T-cell (primary cell): ENCODE data around the gene ACOT6. TPM values are rescaled to one million over a fixed set of nuclear protein-coding genes. Genes with fewer than 3 reads are reported as not detected.
"Not testable (repeated sequence)": the region's sequence is repeated elsewhere in the genome, so short reads cannot be mapped to it uniquely, and the experiment has no call there.

Experiments
- ATAC-seq, 4 experiments: fragments of 200-7000 bp in 3 of 4; fragments of 150-1000 bp in 1 of 4; cut with Tn5 transposase; replicated peaks in 1 of 4; 1 replicate in 3 of 4; 2 replicates in 1 of 4; pipeline ENCODE4 v1.10.0; 2021; ENCODE audit warnings: moderate library complexity in 3 of 4, mild to moderate bottlenecking in 2 of 4, moderate number of reproducible peaks in 1 of 4
- CTCF ChIA-PET, 2 donors: fragments of 300-600 bp; sonication (Branson Sonifier 250); formaldehyde crosslinking; loops; one replicate each; lab custom pipeline; 2022; ENCODE audit warnings: antibody characterized with exemption in 2 of 2; lab: Charles Lee
- POLR2A ChIA-PET, 2 donors: fragments of 300-600 bp; sonication (Branson Sonifier 250); formaldehyde crosslinking; loops; one replicate each; lab custom pipeline; 2022; ENCODE audit warnings: antibody characterized with exemption in 2 of 2; lab: Charles Lee
- DNase-seq, 35 experiments: peaks; one replicate each; pipeline versions ENCODE4 v3.0.0 to v3.0.0-alpha.2; 2013 to 2023
- H3K27ac ChIP-seq: one replicate; pipeline ENCODE4 v1.5.1; 2013; ENCODE audit warnings: low read length
- H3K27me3 ChIP-seq, 2 experiments: replicated peaks in 1 of 2; 1 replicate in 1 of 2; 2 replicates in 1 of 2; pipeline versions ENCODE4 v1.6.1 to v1.7.0; 2013; ENCODE audit warnings: low read length in 1 of 2, mixed read lengths in 1 of 2; ENCODE audit not compliant: control insufficient read depth in 2 of 2, insufficient read depth in 2 of 2; ENCODE audit errors: extremely low read depth in 1 of 2
- H3K36me3 ChIP-seq, 2 donors: 1 replicate in 1 of 2; 2 replicates in 1 of 2; pipeline versions ENCODE4 v1.6.1 to v1.7.0; 2013; ENCODE audit warnings: low read length in 1 of 2; ENCODE audit not compliant: control insufficient read depth in 2 of 2, insufficient read depth in 1 of 2; ENCODE audit errors: extremely low read depth in 1 of 2
- H3K4me1 ChIP-seq, 2 experiments: 1 replicate in 1 of 2; 2 replicates in 1 of 2; pipeline versions ENCODE4 v1.6.1 to v1.7.0; 2013; ENCODE audit warnings: low read length in 2 of 2, mixed read lengths in 1 of 2; ENCODE audit not compliant: insufficient read depth in 2 of 2, control insufficient read depth in 1 of 2; ENCODE audit errors: extremely low read depth in 1 of 2
- H3K4me3 ChIP-seq, 2 donors: 1 replicate in 1 of 2; 2 replicates in 1 of 2; pipeline versions ENCODE4 v1.5.1 to v1.7.0; 2013; ENCODE audit warnings: mild to moderate bottlenecking in 2 of 2, low read length in 1 of 2, moderate library complexity in 1 of 2; ENCODE audit not compliant: control insufficient read depth in 1 of 2; ENCODE audit errors: extremely low read depth in 1 of 2
- H3K9me3 ChIP-seq: 2 replicates; pipeline ENCODE4 v1.7.0; 2013
- H3K27ac Mint-ChIP-seq, 2 donors: one replicate each; pipeline ENCODE4 v1.8.0; 2020 to 2021; ENCODE audit warnings: mild to moderate bottlenecking in 2 of 2, mixed read lengths in 2 of 2
- H3K27me3 Mint-ChIP-seq, 2 donors: one replicate each; pipeline ENCODE4 v1.8.0; 2021 to 2022; ENCODE audit warnings: mixed read lengths in 2 of 2
- H3K36me3 Mint-ChIP-seq: one replicate; pipeline ENCODE4 v1.8.0; 2021; ENCODE audit warnings: mixed read lengths
- H3K4me1 Mint-ChIP-seq, 3 donors: one replicate each; pipeline ENCODE4 v1.8.0; 2020 to 2022; ENCODE audit warnings: mixed read lengths in 3 of 3, mild to moderate bottlenecking in 1 of 3
- H3K4me3 Mint-ChIP-seq, 3 donors: one replicate each; pipeline ENCODE4 v1.8.0; 2020 to 2022; ENCODE audit warnings: mild to moderate bottlenecking in 3 of 3, mixed read lengths in 3 of 3, moderate library complexity in 3 of 3
- H3K9me3 Mint-ChIP-seq, 3 donors: one replicate each; pipeline ENCODE4 v1.8.0; 2020 to 2022; ENCODE audit warnings: mixed read lengths in 3 of 3
- WGBS: methylation state at CpG from one replicate; pipeline ENCODE4 v1.1.5; 2013; ENCODE audit warnings: missing lambda C conversion rate; ENCODE audit not compliant: insufficient coverage; 5-methylcytosine and 5-hydroxymethylcytosine counted together
- total RNA-seq, 35 experiments: library from RNA in 6 of 35; stranded (reverse) in 6 of 35; fragments of 120-200 nt in 1 of 35; gene quantifications; one replicate each; pipeline versions ENCODE4 v1.2.1 to v1.2.4 and lab custom pipeline; 2013 to 2026

Gene ACOT6
- not detected for total RNA-seq
- total RNA-seq (2013), result not detected
- total RNA-seq (lab: John Stamatoyannopoulos, UW), result 0 to 0.22 (median 0) reads per million in 29 experiments

- H3K4me3 Mint-ChIP-seq, result peak within 1 kb of the TSS; percentile 80 to 88 (median 85)
- Histone ChIP-seq H3K4me3 (peak within 1 kb of the TSS; percentile 63 to 72), H3K27ac (peak within 1 kb of the TSS; percentile 72), H3K27me3 (no peaks in the 10 kb centered on the region), H3K9me3 (no peaks in the 10 kb centered on the region), H3K4me1 (peaks cover 0 to 10% of the 10 kb centered on the region in 2 experiments), H3K36me3 (no peaks in the 10 kb centered on the region)
- ChIA-PET POLR2A (interaction anchor here (0.6 to 1.1 kb wide), 2 partner anchors 43 to 45 kb away, joined by 3 to 9 read pairs; partner anchors contain the start of gene ACOT2 (in 1 of the 2)), CTCF (interaction anchor here (0.6 to 1.5 kb wide), 6 partner anchors 21 to 76 kb away, joined by 3 to 17 read pairs (median 4); partner anchors contain the start of genes ACOT2 (in 1 of the 2) and ACOT4 (in 1 of the 2))
- peaks cover 5 to 6% (median 6%) of the 10 kb centered on the region in 3 donors for H3K4me1 Mint-ChIP-seq
- no peaks in the 10 kb centered on the region for H3K36me3 Mint-ChIP-seq
- DNase-seq (peak; percentile 43 to 83 (median 60)), ATAC-seq (peak; percentile 89 to 92 (median 90))
- H3K27ac Mint-ChIP-seq, result peak within 1 kb of the TSS; percentile 83 to 92
- WGBS, result under 1% methylated on average over 84 of the region's 84 CpGs
- H3K9me3 Mint-ChIP-seq, result no peaks in the 10 kb centered on the region
- no peaks in the 10 kb centered on the region for H3K27me3 Mint-ChIP-seq
Observed at GRCh38 chr14:73612339-73613045, at the start of gene ACOT6. TSS of gene ACOT6 (plus strand) at chr14:73612517. CDS start at chr14:73612572, 55 bp downstream.

- H3K36me3 ChIP-seq, H3K9me3 ChIP-seq, H3K27me3 Mint-ChIP-seq, H3K27ac ChIP-seq, H3K27ac Mint-ChIP-seq, H3K4me3 Mint-ChIP-seq, H3K4me3 ChIP-seq, ATAC-seq, H3K27me3 ChIP-seq, CTCF ChIA-PET, DNase-seq: not testable (repeated sequence)
- H3K36me3 Mint-ChIP-seq, result peaks cover 30% of the 10 kb centered on the region
- H3K4me1 Mint-ChIP-seq, result peaks cover 24 to 28% (median 26%) of the 10 kb centered on the region in 3 donors
- WGBS, result 95% methylated on average over 3 of the region's 6 CpGs
- peaks cover 3 to 21% of the 10 kb centered on the region in 2 experiments for H3K4me1 ChIP-seq
- POLR2A ChIA-PET, result interaction anchor here in 1 of 2 donors (0.6 kb wide), 1 partner anchor 79 kb away, joined by 10 read pairs; no protein-coding TSS in a partner anchor
- peaks cover 0 to 14% (median 6%) of the 10 kb centered on the region in 3 donors for H3K9me3 Mint-ChIP-seq
Observed at GRCh38 chr14:73562696-73563095, 49.6 kb upstream of the ACOT6 start.

GRCh38 chr14:73566431-73566830, 45.9 kb upstream of the ACOT6 start:
- CTCF ChIA-PET, result not testable (repeated sequence)
- 93% methylated on average over 16 of the region's 18 CpGs for WGBS
- H3K4me3 Mint-ChIP-seq, result peak overlapping the region in 1 of 3 donors; percentile 86

GRCh38 chr14:73566935-73567334, 45.4 kb upstream of the ACOT6 start:
- 100% methylated on average over 5 of the region's 6 CpGs for WGBS
- H3K36me3 Mint-ChIP-seq, result peaks cover 27% of the 10 kb centered on the region
- peak overlapping the region; percentile 93 to 94 for H3K27ac Mint-ChIP-seq

More at GRCh38 chr14:73566431-73566830, 45.9 kb upstream of the ACOT6 start:
- POLR2A ChIA-PET, H3K9me3 ChIP-seq, H3K4me3 ChIP-seq, H3K27ac ChIP-seq, H3K27ac Mint-ChIP-seq, H3K27me3 Mint-ChIP-seq, DNase-seq, ATAC-seq, H3K36me3 ChIP-seq, H3K27me3 ChIP-seq: not testable (repeated sequence)
- H3K4me1 ChIP-seq, result peaks cover 4 to 48% of the 10 kb centered on the region in 2 experiments
- peaks cover 46 to 51% (median 50%) of the 10 kb centered on the region in 3 donors for H3K4me1 Mint-ChIP-seq
- H3K36me3 Mint-ChIP-seq, result peaks cover 31% of the 10 kb centered on the region
- H3K9me3 Mint-ChIP-seq, result peaks cover 0 to 14% (median 6%) of the 10 kb centered on the region in 3 donors

GRCh38 chr14:73567358-73567757, 45.0 kb upstream of the ACOT6 start:
- CTCF ChIA-PET, result interaction anchor here in 1 of 2 donors (2.1 to 3.0 kb wide), 2 partner anchors 46 to 76 kb away, joined by 9 to 17 read pairs; partner anchors contain the start of genes ACOT6 and RIOX1
- H3K27me3 Mint-ChIP-seq, result no peaks in the 10 kb centered on the region
- peaks cover 0 to 6% (median 6%) of the 10 kb centered on the region in 3 donors for H3K9me3 Mint-ChIP-seq
- DNase-seq (no peak), ATAC-seq (no peak)
- H3K27ac Mint-ChIP-seq, result peak overlapping the region; percentile 93 to 94
- Histone ChIP-seq H3K4me1 (peaks cover 4 to 48% of the 10 kb centered on the region in 2 experiments), H3K9me3 (no peaks in the 10 kb centered on the region), H3K27me3 (no peaks in the 10 kb centered on the region), H3K27ac (peak overlapping the region; percentile 80), H3K36me3 (peaks cover 0 to 4% of the 10 kb centered on the region in 2 donors), H3K4me3 (peak overlapping the region in 1 of 2 donors; percentile 82)
- H3K4me1 Mint-ChIP-seq, result peaks cover 41 to 51% (median 50%) of the 10 kb centered on the region in 3 donors
- POLR2A ChIA-PET, result interaction anchor here in 1 of 2 donors (0.7 kb wide), 1 partner anchor 46 kb away, joined by 9 read pairs; no protein-coding TSS in a partner anchor
- H3K4me3 Mint-ChIP-seq, result peak overlapping the region; percentile 86 to 93 (median 93)
- H3K36me3 Mint-ChIP-seq, result peaks cover 26% of the 10 kb centered on the region
- 100% methylated on average over 7 of the region's 7 CpGs for WGBS

More at GRCh38 chr14:73566935-73567334, 45.4 kb upstream of the ACOT6 start:
- H3K27me3 Mint-ChIP-seq, DNase-seq, H3K4me3 ChIP-seq, CTCF ChIA-PET, ATAC-seq, H3K9me3 ChIP-seq, H3K36me3 ChIP-seq, H3K27me3 ChIP-seq, H3K27ac ChIP-seq: not testable (repeated sequence)
- peaks cover 0 to 11% (median 6%) of the 10 kb centered on the region in 3 donors for H3K9me3 Mint-ChIP-seq
- peaks cover 4 to 48% of the 10 kb centered on the region in 2 experiments for H3K4me1 ChIP-seq
- H3K4me3 Mint-ChIP-seq, result peak overlapping the region; percentile 86 to 93 (median 93)
- peaks cover 42 to 51% (median 50%) of the 10 kb centered on the region in 3 donors for H3K4me1 Mint-ChIP-seq
- POLR2A ChIA-PET, result interaction anchor here in 1 of 2 donors (0.7 kb wide), 1 partner anchor 46 kb away, joined by 9 read pairs; no protein-coding TSS in a partner anchor
